NCI-H2196 treated with DMSO at 0.1 percent for 48 hours (cell line): ENCODE measurements around the gene ZNF212.
"Not testable (repeated sequence)": the region's sequence is repeated elsewhere in the genome, so short reads cannot be mapped to it uniquely, and the experiment has no call there.

Experiments used
- DNase-seq: peaks from one replicate; lab custom pipeline; 2025; ENCODE audit not compliant: unreplicated experiment; lab: John Stamatoyannopoulos, UW

The ZNF212 gene

GRCh38 chr7:149218469-149219420, 20.7 kb upstream of the ZNF212 start:
- DNase-seq: no peak

GRCh38 chr7:149220534-149220933, 18.9 kb upstream of the ZNF212 start:
- no peak for DNase-seq

GRCh38 chr7:149223176-149223575, 16.3 kb upstream of the ZNF212 start:
- no peak for DNase-seq

GRCh38 chr7:149223761-149224160, 15.7 kb upstream of the ZNF212 start:
- DNase-seq: no peak

- DNase-seq: no peak
These were observed 15.1 kb upstream of the ZNF212 start for GRCh38 chr7:149224352-149224751.

GRCh38 chr7:149225106-149225505, 14.3 kb upstream of the ZNF212 start:
- DNase-seq: no peak

- no peak for DNase-seq
These were observed 13.8 kb upstream of the ZNF212 start for GRCh38 chr7:149225656-149226055.

GRCh38 chr7:149226366-149226765, 13.1 kb upstream of the ZNF212 start:
- not testable (repeated sequence) for DNase-seq

- no peak for DNase-seq
These were observed 12.5 kb upstream of the ZNF212 start for GRCh38 chr7:149226840-149227494.

GRCh38 chr7:149228831-149229471, 10.5 kb upstream of the ZNF212 start:
- DNase-seq: no peak

GRCh38 chr7:149229526-149229925, 9.9 kb upstream of the ZNF212 start:
- no peak for DNase-seq

- no peak for DNase-seq
These were observed 7.1 kb upstream of the ZNF212 start for GRCh38 chr7:149232362-149232761.

- not testable (repeated sequence) for DNase-seq
These were observed 5.7 kb upstream of the ZNF212 start for GRCh38 chr7:149233655-149234204.

GRCh38 chr7:149237502-149237901, 1.9 kb upstream of the ZNF212 start:
- DNase-seq: no peak

- DNase-seq: no peak
These were observed 1.4 kb upstream of the ZNF212 start for GRCh38 chr7:149238051-149238450.

- DNase-seq: no peak
These were observed 1.2 kb downstream of the ZNF212 start for GRCh38 chr7:149240637-149241036.

- no peak for DNase-seq
These were observed 2.2 kb downstream of the ZNF212 start for GRCh38 chr7:149241696-149242095.

- DNase-seq: no peak
These were observed 5.8 kb downstream of the ZNF212 start for GRCh38 chr7:149245244-149245643.

GRCh38 chr7:149245744-149246143, 6.3 kb downstream of the ZNF212 start:
- no peak for DNase-seq

- no peak for DNase-seq
These were observed 9.3 kb downstream of the ZNF212 start for GRCh38 chr7:149248777-149249176.

- not testable (repeated sequence) for DNase-seq
These were observed 10.7 kb downstream of the ZNF212 start for GRCh38 chr7:149250151-149250550.
